HepG2 (cell line): ENCODE results near the gene PTF1A. TPM values are rescaled to one million over a fixed set of nuclear protein-coding genes. Genes with fewer than 3 reads are reported as not detected.

Experiments used
- CHCHD3 ChIP-seq: sonication (generic); formaldehyde crosslinking; IDR thresholded peaks from 2 replicates; pipeline ENCODE4 v1.8.0; 2022; ENCODE audit warnings: mild to moderate bottlenecking, missing genetic modification reagents, moderate library complexity
- ERF ChIP-seq: IDR thresholded peaks from 2 replicates; pipeline ENCODE4 v1.6.1; 2018; ENCODE audit warnings: missing biosample characterization, missing genetic modification reagents
- HIVEP1 ChIP-seq: sonication (generic); formaldehyde crosslinking; IDR thresholded peaks from 2 replicates; pipeline ENCODE4 v1.4.0; 2020; ENCODE audit warnings: mild to moderate bottlenecking, missing genetic modification reagents
- HOXA3 ChIP-seq: sonication (generic); formaldehyde crosslinking; IDR thresholded peaks from 2 replicates; pipeline ENCODE4 v1.5.0; 2020; ENCODE audit warnings: missing genetic modification reagents
- KAT2B ChIP-seq: fragments of 150-350 bp; IDR thresholded peaks from 2 replicates; pipeline ENCODE4 v1.6.1; 2014; ENCODE audit warnings: low read depth, low read length, borderline replicate concordance
- NPAS2 ChIP-seq: sonication (generic); formaldehyde crosslinking; IDR thresholded peaks from 2 replicates; pipeline ENCODE4 v1.8.0; 2022; ENCODE audit warnings: mild to moderate bottlenecking, missing genetic modification reagents, borderline replicate concordance
- NR2F6 ChIP-seq, 2 experiments: IDR thresholded peaks; 2 replicates each; pipeline ENCODE4 v1.6.1; 2016; ENCODE audit warnings: antibody characterized with exemption in 1 of 2, mild to moderate bottlenecking in 1 of 2
- SRSF9 ChIP-seq: fragments of 200-400 bp; formaldehyde crosslinking; IDR thresholded peaks from 2 replicates; pipeline ENCODE4 v1.6.1; 2018; ENCODE audit warnings: borderline replicate concordance, mild to moderate bottlenecking, low read depth, low read length; ENCODE audit not compliant: insufficient read depth, poor library complexity, severe bottlenecking
- WIZ ChIP-seq: sonication (generic); formaldehyde crosslinking; IDR thresholded peaks from 2 replicates; pipeline ENCODE4 v1.5.1; 2020; ENCODE audit warnings: mild to moderate bottlenecking, missing genetic modification reagents
- ZBTB21 ChIP-seq: sonication (generic); formaldehyde crosslinking; IDR thresholded peaks from 2 replicates; pipeline ENCODE4 v1.4.0; 2020; ENCODE audit warnings: missing genetic modification reagents
- ZBTB44 ChIP-seq: sonication (generic); formaldehyde crosslinking; IDR thresholded peaks from 2 replicates; pipeline ENCODE4 v1.4.0; 2020; ENCODE audit warnings: missing genetic modification reagents
- ZNF292 ChIP-seq: sonication (generic); formaldehyde crosslinking; IDR thresholded peaks from 2 replicates; pipeline ENCODE4 v1.8.1; 2022; ENCODE audit warnings: mild to moderate bottlenecking, low read depth, missing genetic modification reagents, borderline replicate concordance
- ZNF318 ChIP-seq: sonication (generic); formaldehyde crosslinking; IDR thresholded peaks from 2 replicates; pipeline ENCODE4 v1.4.0; 2020; ENCODE audit warnings: mild to moderate bottlenecking, missing genetic modification reagents
- ZNF766 ChIP-seq: sonication (generic); formaldehyde crosslinking; IDR thresholded peaks from 2 replicates; pipeline ENCODE4 v1.5.0; 2020; ENCODE audit warnings: missing genetic modification reagents, borderline replicate concordance
- polyA plus RNA-seq, 8 experiments: library from polyadenylated mRNA; depleted of rRNA in 3 of 8; stranded (reverse) in 7 of 8; unstranded in 1 of 8; fragments of >200 nt; fragmentation: Illumina TruSeq in 4 of 8; extraction: Trizol in 4 of 8; gene quantifications; 2 replicates each; pipeline versions ENCODE4 v1.2.1 to v1.2.3, GENCODE V29; 2011 to 2016; ENCODE audit warnings: low read depth in 4 of 8, missing spikeins in 1 of 8, mixed read lengths in 1 of 8; ENCODE audit not compliant: insufficient read depth in 1 of 8
- total RNA-seq, 5 experiments: library from RNA; depleted of rRNA; stranded (reverse); fragments of >200 nt; fragmentation: Illumina TruSeq; extraction: Trizol; gene quantifications; 2 replicates each; pipeline ENCODE4 v1.2.3, GENCODE V29; 2016; ENCODE audit warnings: low read depth in 1 of 5
- TF ChIP-seq, protein P1 (sequence below): IDR thresholded peaks from 2 replicates; pipeline ENCODE4 v1.6.1; 2012; ENCODE audit warnings: inconsistent platforms
- TF ChIP-seq, protein P2 (sequence below): sonication (generic); formaldehyde crosslinking; IDR thresholded peaks from 2 replicates; pipeline ENCODE4 v1.8.0; 2022; ENCODE audit warnings: missing genetic modification reagents, mild to moderate bottlenecking, moderate library complexity, borderline replicate concordance

The PTF1A gene
- total and polyA plus RNA-seq, 2 of the 13 experiments (the other 11 are each of a cell fraction or from before 2014, with no cell fraction given) = not detected

DNA sequence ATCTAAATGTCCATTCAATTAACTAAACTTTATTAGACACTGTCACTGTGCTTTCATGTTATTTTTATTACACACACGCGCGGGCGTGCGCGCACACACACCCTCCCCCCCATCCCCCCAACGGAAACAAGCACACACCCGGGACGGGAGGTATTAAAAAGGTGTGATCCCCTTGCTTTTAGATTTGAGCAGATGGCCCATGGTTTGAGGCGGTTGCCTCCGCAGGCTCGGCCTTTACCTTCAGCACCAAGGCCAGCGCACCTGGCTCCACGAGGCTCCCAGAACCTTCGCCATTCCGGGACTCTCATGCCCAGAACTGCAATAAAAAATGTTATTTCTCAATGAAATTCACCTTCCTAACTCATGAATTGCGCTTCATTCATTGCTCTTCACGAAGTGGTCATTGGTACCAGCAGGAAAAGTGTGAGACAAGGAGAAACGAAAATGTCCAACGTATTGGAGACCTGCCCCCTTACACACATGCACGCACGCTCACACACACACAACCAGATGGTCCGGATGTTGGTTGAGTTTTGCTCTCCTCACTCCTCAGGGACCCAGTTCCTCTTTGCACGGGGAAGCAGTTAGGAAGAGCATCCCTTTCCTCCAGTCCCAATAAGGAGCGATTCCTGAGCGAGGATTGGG, 20.8 kb upstream of the PTF1A start (continued):
- no peak for TF ChIP-seq ZNF318
- TF ChIP-seq ZNF766 (CRISPR knock-in tag) = no peak; the same call in 1 of the 2 replicates
- no peak for TF ChIP-seq ZBTB44 (CRISPR knock-in tag)
- TF ChIP-seq SRSF9 = no peak
- TF ChIP-seq HIVEP1 (CRISPR knock-in tag) = no peak
- no peak for TF ChIP-seq HOXA3 (CRISPR knock-in tag)
- TF ChIP-seq, protein P1, sequence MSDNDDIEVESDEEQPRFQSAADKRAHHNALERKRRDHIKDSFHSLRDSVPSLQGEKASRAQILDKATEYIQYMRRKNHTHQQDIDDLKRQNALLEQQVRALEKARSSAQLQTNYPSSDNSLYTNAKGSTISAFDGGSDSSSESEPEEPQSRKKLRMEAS = peak; percentile 53; the same call in 1 of the 2 replicates
- TF ChIP-seq KAT2B = no peak
- no peak for TF ChIP-seq NR2F6 (IDR thresholded peaks at IDR 0.05)
- TF ChIP-seq NR2F6 (CRISPR knock-in tag; IDR thresholded peaks at IDR 0.05) = no peak
- TF ChIP-seq ERF (CRISPR knock-in tag) = 0 out of 2 replicates have a peak, but pooled peaks have one; percentile 30
- peak; percentile 74; the same call in 1 of the 2 replicates for TF ChIP-seq WIZ (CRISPR knock-in tag)
- TF ChIP-seq ZNF292 (CRISPR knock-in tag) = no peak
- TF ChIP-seq, protein P2, sequence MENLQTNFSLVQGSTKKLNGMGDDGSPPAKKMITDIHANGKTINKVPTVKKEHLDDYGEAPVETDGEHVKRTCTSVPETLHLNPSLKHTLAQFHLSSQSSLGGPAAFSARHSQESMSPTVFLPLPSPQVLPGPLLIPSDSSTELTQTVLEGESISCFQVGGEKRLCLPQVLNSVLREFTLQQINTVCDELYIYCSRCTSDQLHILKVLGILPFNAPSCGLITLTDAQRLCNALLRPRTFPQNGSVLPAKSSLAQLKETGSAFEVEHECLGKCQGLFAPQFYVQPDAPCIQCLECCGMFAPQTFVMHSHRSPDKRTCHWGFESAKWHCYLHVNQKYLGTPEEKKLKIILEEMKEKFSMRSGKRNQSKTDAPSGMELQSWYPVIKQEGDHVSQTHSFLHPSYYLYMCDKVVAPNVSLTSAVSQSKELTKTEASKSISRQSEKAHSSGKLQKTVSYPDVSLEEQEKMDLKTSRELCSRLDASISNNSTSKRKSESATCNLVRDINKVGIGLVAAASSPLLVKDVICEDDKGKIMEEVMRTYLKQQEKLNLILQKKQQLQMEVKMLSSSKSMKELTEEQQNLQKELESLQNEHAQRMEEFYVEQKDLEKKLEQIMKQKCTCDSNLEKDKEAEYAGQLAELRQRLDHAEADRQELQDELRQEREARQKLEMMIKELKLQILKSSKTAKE (CRISPR knock-in tag) = no peak
- no peak for TF ChIP-seq CHCHD3
- TF ChIP-seq NPAS2 (CRISPR knock-in tag) = no peak
- TF ChIP-seq ZBTB21 (CRISPR knock-in tag) = 0 out of 2 replicates have a peak, but pooled peaks have one; percentile 17
